ENCODE measurements around the gene PRSS27. TPM values are rescaled to one million over a fixed set of nuclear protein-coding genes. Genes with fewer than 3 reads are reported as not detected.

Gene PRSS27
- total RNA-seq, 1 donor from 2014 or later, result 0.90 TPM

- H3K27me3 Mint-ChIP-seq (ENCODE audit: unreplicated experiment), result peaks cover 2% of the 10 kb centered on the region
- no peaks in the 10 kb centered on the region for H3K36me3 Mint-ChIP-seq (ENCODE audit: low read depth, unreplicated experiment)
- H3K9me3 Mint-ChIP-seq (ENCODE audit: unreplicated experiment), result no peaks in the 10 kb centered on the region
- no peak overlapping the region for H3K4me3 Mint-ChIP-seq (ENCODE audit: unreplicated experiment)
- no peak for TF ChIP-seq CTCF (IDR thresholded peaks at IDR 0.05; ENCODE audit: unreplicated experiment)
- peaks cover 4% of the 10 kb centered on the region for H3K4me1 Mint-ChIP-seq (ENCODE audit: unreplicated experiment)
- no peak overlapping the region for H3K27ac Mint-ChIP-seq (ENCODE audit: unreplicated experiment)
- no peak for DNase-seq (ENCODE audit: low spot score)
Observed at GRCh38 chr16:2736476-2737237, 16.6 kb upstream of the PRSS27 start.

GRCh38 chr16:2734844-2735515 is 15.0 kb upstream of the PRSS27 start:
- no peak overlapping the region for H3K27ac Mint-ChIP-seq (ENCODE audit: unreplicated experiment)

GRCh38 chr16:2728034-2728433 is 8.0 kb upstream of the PRSS27 start:
- Mint-ChIP-seq H3K27ac (ENCODE audit: unreplicated experiment) (no peak overlapping the region), H3K4me3 (ENCODE audit: unreplicated experiment) (no peak overlapping the region), H3K4me1 (ENCODE audit: unreplicated experiment) (no peaks in the 10 kb centered on the region), H3K36me3 (ENCODE audit: low read depth, unreplicated experiment) (no peaks in the 10 kb centered on the region), H3K9me3 (ENCODE audit: unreplicated experiment) (no peaks in the 10 kb centered on the region), H3K27me3 (ENCODE audit: unreplicated experiment) (no peaks in the 10 kb centered on the region)
- no peak for DNase-seq (ENCODE audit: low spot score)
- no peak for TF ChIP-seq CTCF (IDR thresholded peaks at IDR 0.05; ENCODE audit: unreplicated experiment)

More at GRCh38 chr16:2734844-2735515, 15.0 kb upstream of the PRSS27 start:
- Mint-ChIP-seq H3K36me3 (ENCODE audit: low read depth, unreplicated experiment) (no peaks in the 10 kb centered on the region), H3K4me3 (ENCODE audit: unreplicated experiment) (no peak overlapping the region), H3K27me3 (ENCODE audit: unreplicated experiment) (no peaks in the 10 kb centered on the region), H3K4me1 (ENCODE audit: unreplicated experiment) (peaks cover 4% of the 10 kb centered on the region), H3K9me3 (ENCODE audit: unreplicated experiment) (no peaks in the 10 kb centered on the region)
- no peak for TF ChIP-seq CTCF (IDR thresholded peaks at IDR 0.05; ENCODE audit: unreplicated experiment)
- DNase-seq (ENCODE audit: low spot score), result no peak

GRCh38 chr16:2726923-2727322 is 6.9 kb upstream of the PRSS27 start:
- Mint-ChIP-seq H3K36me3 (ENCODE audit: low read depth, unreplicated experiment) (no peaks in the 10 kb centered on the region), H3K4me3 (ENCODE audit: unreplicated experiment) (no peak overlapping the region), H3K27me3 (ENCODE audit: unreplicated experiment) (no peaks in the 10 kb centered on the region), H3K27ac (ENCODE audit: unreplicated experiment) (no peak overlapping the region), H3K4me1 (ENCODE audit: unreplicated experiment) (no peaks in the 10 kb centered on the region), H3K9me3 (ENCODE audit: unreplicated experiment) (no peaks in the 10 kb centered on the region)
- no peak for DNase-seq (ENCODE audit: low spot score)
- TF ChIP-seq CTCF (IDR thresholded peaks at IDR 0.05; ENCODE audit: unreplicated experiment), result no peak

GRCh38 chr16:2724816-2725348 is 4.9 kb upstream of the PRSS27 start:
- no peak for DNase-seq (ENCODE audit: low spot score)
- Mint-ChIP-seq H3K27ac (ENCODE audit: unreplicated experiment) (no peak overlapping the region), H3K9me3 (ENCODE audit: unreplicated experiment) (no peaks in the 10 kb centered on the region), H3K4me3 (ENCODE audit: unreplicated experiment) (no peak overlapping the region), H3K36me3 (ENCODE audit: low read depth, unreplicated experiment) (no peaks in the 10 kb centered on the region), H3K4me1 (ENCODE audit: unreplicated experiment) (no peaks in the 10 kb centered on the region), H3K27me3 (ENCODE audit: unreplicated experiment) (no peaks in the 10 kb centered on the region)
- no peak for TF ChIP-seq CTCF (IDR thresholded peaks at IDR 0.05; ENCODE audit: unreplicated experiment)

All from endothelial cell (in vitro differentiated cells).